Measurements from ENCODE around the gene GNAS-AS1. TPM values are rescaled to one million over a fixed set of nuclear protein-coding genes. Genes with fewer than 3 reads are reported as not detected.

GNAS-AS1 gene
- total RNA-seq, 1 donor from 2014 or later, result 1.4 TPM

- no peak for ATAC-seq (ENCODE audit: low read depth)
- no peaks in the 10 kb centered on the region for H3K27me3 Mint-ChIP-seq
- H3K4me1 Mint-ChIP-seq, result peaks cover 54% of the 10 kb centered on the region
- H3K27ac Mint-ChIP-seq, result peak overlapping the region; percentile 92
- TF ChIP-seq, protein P1, sequence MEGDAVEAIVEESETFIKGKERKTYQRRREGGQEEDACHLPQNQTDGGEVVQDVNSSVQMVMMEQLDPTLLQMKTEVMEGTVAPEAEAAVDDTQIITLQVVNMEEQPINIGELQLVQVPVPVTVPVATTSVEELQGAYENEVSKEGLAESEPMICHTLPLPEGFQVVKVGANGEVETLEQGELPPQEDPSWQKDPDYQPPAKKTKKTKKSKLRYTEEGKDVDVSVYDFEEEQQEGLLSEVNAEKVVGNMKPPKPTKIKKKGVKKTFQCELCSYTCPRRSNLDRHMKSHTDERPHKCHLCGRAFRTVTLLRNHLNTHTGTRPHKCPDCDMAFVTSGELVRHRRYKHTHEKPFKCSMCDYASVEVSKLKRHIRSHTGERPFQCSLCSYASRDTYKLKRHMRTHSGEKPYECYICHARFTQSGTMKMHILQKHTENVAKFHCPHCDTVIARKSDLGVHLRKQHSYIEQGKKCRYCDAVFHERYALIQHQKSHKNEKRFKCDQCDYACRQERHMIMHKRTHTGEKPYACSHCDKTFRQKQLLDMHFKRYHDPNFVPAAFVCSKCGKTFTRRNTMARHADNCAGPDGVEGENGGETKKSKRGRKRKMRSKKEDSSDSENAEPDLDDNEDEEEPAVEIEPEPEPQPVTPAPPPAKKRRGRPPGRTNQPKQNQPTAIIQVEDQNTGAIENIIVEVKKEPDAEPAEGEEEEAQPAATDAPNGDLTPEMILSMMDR (IDR thresholded peaks at IDR 0.05), result no peak
- no peaks in the 10 kb centered on the region for H3K9me3 Mint-ChIP-seq
- DNase-seq, result no peak
- intact Hi-C loops (cut with micrococcal nuclease), result loop anchor here (1.0 to 5.0 kb wide), 7 partner anchors 14 to 1276 kb away; partner anchors contain the start of genes ATP5F1E, CTSZ and NELFCD
- ChIA-PET CTCF (no interaction called here), POLR2A (interaction anchor here (0.6 to 1.5 kb wide), 4 partner anchors 15 to 423 kb away, joined by 4 to 7 read pairs (median 5); partner anchors contain the start of gene ATP5F1E)
- H3K4me3 Mint-ChIP-seq, result peak overlapping the region; percentile 90
- H3K36me3 Mint-ChIP-seq (ENCODE audit: low read depth), result peaks cover 33% of the 10 kb centered on the region
These were observed 42.2 kb upstream of the GNAS-AS1 start for GRCh38 chr20:58892932-58893224.

DNA sequence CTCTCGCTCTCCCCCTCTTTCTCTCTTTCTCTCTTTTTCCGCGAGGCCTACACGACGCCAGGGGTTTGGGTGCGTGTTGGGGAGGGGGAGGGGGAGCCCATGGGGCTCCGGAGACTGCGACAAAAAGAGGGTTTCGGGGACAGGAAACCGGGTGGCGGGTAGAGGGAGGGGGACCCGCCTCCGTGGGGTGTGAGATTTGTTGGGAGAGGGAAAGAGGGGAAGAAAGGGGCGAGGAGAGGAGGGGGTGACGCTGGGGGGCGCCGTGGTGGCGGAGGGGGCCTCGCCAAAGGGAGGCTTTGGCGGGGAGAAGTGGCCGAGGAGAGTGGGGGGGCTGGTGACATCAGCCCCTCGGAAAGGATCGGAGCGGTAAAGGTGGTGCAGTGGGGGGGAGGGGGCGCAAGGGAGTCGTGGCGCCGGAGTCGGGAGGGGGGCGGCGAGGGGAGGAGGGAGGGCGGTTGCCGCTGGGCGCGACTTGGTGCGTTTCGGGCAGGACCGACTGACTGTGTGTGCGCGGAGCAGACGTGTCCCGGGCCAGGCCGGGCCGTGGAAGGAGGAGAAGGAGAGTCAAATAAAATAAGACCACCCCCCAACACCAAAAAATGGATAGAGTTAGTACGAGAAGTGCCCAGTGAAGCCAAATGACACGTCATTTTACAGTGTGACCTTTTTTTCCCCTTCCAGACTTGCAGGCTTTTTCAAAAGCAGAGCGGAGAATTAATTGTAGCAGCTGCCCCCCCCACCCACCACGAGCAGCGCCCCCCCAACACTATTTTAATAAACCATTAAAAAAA is 41.6 kb upstream of the GNAS-AS1 start:
- Mint-ChIP-seq H3K4me3 (peak overlapping the region; percentile 90), H3K4me1 (peaks cover 55% of the 10 kb centered on the region), H3K27ac (peak overlapping the region; percentile 92), H3K9me3 (no peaks in the 10 kb centered on the region), H3K27me3 (no peaks in the 10 kb centered on the region), H3K36me3 (ENCODE audit: low read depth) (peaks cover 29% of the 10 kb centered on the region)
- peak; percentile 64 for DNase-seq
- intact Hi-C loops (cut with micrococcal nuclease), result loop anchor here (1.0 to 5.0 kb wide), 7 partner anchors 15 to 1275 kb away; partner anchors contain the start of genes ATP5F1E, CTSZ and NELFCD
- ChIA-PET POLR2A (interaction anchor here (0.6 to 4.2 kb wide), 13 partner anchors 15 to 423 kb away, joined by 4 to 75 read pairs (median 6); partner anchors contain the start of gene ATP5F1E), CTCF (no interaction called here)
- TF ChIP-seq, protein P1 (IDR thresholded peaks at IDR 0.05), result no peak
- peak; percentile 15 for ATAC-seq (ENCODE audit: low read depth)

GRCh38 chr20:58891718-58892140 is 41.0 kb upstream of the GNAS-AS1 start:
- POLR2A ChIA-PET, result interaction anchor here (0.6 to 4.2 kb wide), 13 partner anchors 16 to 240 kb away, joined by 3 to 75 read pairs (median 4); partner anchors contain the start of genes ATP5F1E and NELFCD
- TF ChIP-seq, protein P1 (IDR thresholded peaks at IDR 0.05), result no peak
- H3K27ac Mint-ChIP-seq, result peak overlapping the region; percentile 92
- no peaks in the 10 kb centered on the region for H3K9me3 Mint-ChIP-seq
- H3K4me1 Mint-ChIP-seq, result peaks cover 56% of the 10 kb centered on the region
- DNase-seq (peak; percentile 45), ATAC-seq (ENCODE audit: low read depth) (peak; percentile 0)
- peak overlapping the region; percentile 90 for H3K4me3 Mint-ChIP-seq
- intact Hi-C loops (cut with micrococcal nuclease), result loop anchor here (1.0 to 5.0 kb wide), 7 partner anchors 16 to 1274 kb away; partner anchors contain the start of genes ATP5F1E, CTSZ and NELFCD
- H3K36me3 Mint-ChIP-seq (ENCODE audit: low read depth), result peaks cover 23% of the 10 kb centered on the region
- H3K27me3 Mint-ChIP-seq, result no peaks in the 10 kb centered on the region
- CTCF ChIA-PET, result no interaction called here

- peak overlapping the region; percentile 77 for H3K27ac Mint-ChIP-seq
- peaks cover 18% of the 10 kb centered on the region for H3K36me3 Mint-ChIP-seq (ENCODE audit: low read depth)
- intact Hi-C loops (cut with micrococcal nuclease), result loop anchor here (5.0 kb wide), 1 partner anchor 1274 kb away; no protein-coding TSS in a partner anchor
- H3K27me3 Mint-ChIP-seq, result no peaks in the 10 kb centered on the region
- DNase-seq (peak; percentile 80), ATAC-seq (ENCODE audit: low read depth) (peak; percentile 41)
- no peaks in the 10 kb centered on the region for H3K9me3 Mint-ChIP-seq
- TF ChIP-seq, protein P1 (IDR thresholded peaks at IDR 0.05), result no peak
- ChIA-PET POLR2A (interaction anchor here (0.6 to 4.2 kb wide), 15 partner anchors 16 to 239 kb away, joined by 3 to 75 read pairs (median 4); partner anchors contain the start of genes ATP5F1E and NELFCD), CTCF (no interaction called here)
- H3K4me3 Mint-ChIP-seq, result peak overlapping the region; percentile 76
- H3K4me1 Mint-ChIP-seq, result peaks cover 51% of the 10 kb centered on the region
These were observed 40.5 kb upstream of the GNAS-AS1 start for GRCh38 chr20:58891086-58891717.

All from activated B cell treated with CpG ODN at 0.5 μM for 24 hours (primary cell).